ENCODE results near the gene ACAN.

The ACAN gene

DNA sequence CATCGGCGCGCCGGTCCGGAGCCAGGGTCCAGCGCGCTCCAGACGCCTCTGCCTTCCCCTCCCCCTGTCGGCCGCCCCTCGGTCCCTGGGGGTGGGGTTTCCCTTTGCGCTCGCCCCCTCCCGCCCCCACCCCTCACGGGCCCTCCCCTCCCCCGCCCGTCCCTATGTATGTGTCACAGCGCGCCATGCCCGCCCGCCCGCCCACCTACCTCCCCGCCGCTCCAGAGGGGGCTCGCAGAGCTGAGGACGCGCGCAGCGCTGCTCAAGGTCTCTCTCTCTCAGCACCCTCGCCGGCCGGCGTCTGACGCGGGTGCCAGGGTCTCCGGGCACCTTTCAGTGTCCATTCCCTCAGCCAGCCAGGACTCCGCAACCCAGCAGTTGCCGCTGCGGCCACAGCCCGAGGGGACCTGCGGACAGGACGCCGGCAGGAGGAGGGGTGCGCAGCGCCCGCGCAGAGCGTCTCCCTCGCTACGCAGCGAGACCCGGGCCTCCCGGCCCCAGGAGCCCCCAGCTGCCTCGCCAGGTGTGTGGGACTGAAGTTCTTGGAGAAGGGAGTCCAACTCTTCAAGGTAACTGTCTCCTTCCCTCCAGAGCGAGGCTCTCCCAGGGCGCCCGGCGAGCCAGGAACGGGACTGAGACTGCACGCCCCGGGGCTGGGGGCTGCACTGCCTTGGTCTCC is at the start of gene ACAN:
ACAN (plus strand) TSS at position 196 of the 679 bp plus-strand sequence. CDS start 32,771 bp downstream, outside the sequence.
- no peak for DNase-seq

GRCh38 chr15:88756521-88756920 is 46.7 kb upstream of the ACAN start:
- DNase-seq: no peak

DNA sequence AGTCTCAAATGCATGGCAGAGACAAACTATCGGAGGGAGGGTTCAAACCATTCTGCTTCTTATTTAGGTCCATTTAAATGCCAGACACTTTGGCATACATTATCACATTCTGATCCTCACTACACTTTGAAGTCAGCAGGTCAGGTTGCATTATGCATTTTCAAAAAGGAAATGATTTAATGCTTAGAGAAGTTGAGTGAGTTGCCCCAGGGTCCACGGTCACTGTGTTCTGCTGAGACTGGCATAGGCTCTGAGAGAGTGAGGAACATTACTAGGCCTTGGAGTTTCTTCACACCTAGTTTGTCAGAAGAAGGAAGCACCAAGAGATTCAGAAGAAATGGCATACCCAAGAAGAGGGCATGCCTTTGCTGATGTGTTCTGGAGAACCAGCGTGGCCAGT is 46.3 kb upstream of the ACAN start:
- no peak for DNase-seq

GRCh38 chr15:88759872-88760271 is 43.4 kb upstream of the ACAN start:
- no peak for DNase-seq

DNA sequence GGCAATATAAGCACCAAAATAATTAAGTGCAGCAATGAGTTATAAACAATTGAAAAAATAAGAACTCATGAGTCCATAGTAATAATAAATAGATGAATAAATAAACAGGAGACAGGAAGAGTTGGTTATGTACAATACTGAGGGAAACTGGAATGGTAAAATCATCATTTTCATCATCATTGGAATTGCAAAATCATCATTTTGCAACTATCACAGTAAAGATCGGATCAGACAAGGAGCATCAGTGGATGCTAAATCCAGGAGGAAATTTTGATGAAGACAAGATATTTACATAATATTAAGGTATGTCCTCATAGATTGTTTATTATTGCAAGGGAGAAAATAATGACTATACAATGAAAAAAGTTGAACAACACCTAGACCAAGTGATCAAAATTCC is 38.8 kb upstream of the ACAN start:
- no peak for DNase-seq

DNA sequence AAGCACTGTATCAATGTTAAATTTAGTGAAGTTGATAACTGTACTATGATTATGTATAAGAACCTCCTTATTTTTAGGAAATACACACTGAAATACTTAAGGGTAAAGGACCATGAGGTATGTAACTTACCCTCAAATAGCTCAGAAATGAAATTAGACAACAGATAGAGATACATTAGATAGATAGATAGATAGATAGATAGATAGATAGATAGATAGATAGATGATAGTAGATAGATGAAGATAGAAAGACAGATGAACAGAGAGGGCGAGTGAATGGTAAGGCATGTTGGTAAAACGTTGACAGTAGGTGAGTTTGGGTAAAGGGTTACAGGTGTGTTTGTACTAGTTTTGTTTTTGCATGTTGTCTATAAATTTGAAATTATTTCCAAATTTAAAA is 38.0 kb upstream of the ACAN start:
- no peak for DNase-seq

- DNase-seq: no peak
Observed at GRCh38 chr15:88769161-88769971, 33.9 kb upstream of the ACAN start.

- DNase-seq: no peak
Observed at GRCh38 chr15:88775776-88776175, 27.5 kb upstream of the ACAN start.

GRCh38 chr15:88776646-88777045 is 26.6 kb upstream of the ACAN start:
- no peak for DNase-seq

DNA sequence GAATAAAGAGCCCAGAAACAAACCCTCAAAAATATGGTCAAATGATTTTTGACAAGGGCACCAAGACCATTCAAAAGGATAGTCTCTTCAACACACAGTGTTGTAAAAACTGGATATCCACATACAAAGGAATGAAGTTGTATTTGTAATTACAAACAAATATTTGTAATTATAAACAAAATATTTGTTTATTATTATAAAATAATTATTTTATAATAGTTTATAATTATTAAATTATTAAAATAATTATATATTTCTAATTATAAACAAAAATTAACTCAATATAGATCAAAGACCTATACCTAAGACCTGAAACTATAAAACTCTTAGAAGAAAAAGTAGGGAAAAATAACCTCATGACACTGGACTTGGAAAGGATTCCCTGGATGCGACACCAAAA is 23.3 kb upstream of the ACAN start:
- DNase-seq: no peak

DNA sequence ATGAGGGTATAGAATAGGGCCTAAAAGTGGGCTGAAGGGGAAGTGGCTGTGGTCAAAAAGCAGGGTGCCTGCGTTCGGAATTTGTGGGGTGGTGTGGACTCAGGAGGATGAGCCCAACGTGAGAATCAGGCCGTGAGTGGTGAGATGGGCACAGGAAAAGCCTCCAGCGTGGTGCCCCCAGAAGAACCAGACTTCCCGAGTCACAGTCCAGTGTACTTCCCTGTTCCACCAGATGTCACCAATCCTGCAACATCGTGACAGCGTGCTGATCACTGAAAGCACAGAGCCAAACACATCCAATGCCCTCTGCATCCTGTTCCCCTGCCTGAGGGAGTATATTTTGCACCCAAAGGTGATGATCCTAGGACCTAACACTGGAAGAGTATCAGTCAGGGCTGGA is 20.8 kb upstream of the ACAN start:
- DNase-seq: no peak

GRCh38 chr15:88785217-88785616 is 18.0 kb upstream of the ACAN start:
- no peak for DNase-seq

DNA sequence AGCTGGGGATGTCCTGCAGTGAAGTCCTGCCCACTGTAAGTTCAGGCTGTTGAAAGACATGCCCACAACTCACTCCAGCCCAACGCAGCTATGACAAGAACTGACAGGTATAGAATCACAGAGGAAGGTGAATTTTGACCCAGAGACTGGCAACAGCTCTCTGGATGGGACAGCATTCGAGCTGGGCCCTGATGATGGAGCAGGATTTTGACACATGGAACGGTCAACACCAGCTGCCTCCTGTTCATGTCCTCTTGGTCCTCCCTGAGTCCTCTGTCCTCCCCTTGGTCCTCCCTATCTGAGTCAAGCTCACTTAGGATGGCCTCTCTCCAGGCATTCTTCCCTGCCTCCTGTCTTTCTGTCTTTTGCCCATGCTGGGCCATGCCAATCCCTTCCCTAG is 15.2 kb upstream of the ACAN start:
- DNase-seq: no peak

- DNase-seq: no peak
Observed at GRCh38 chr15:88788816-88789215, 14.4 kb upstream of the ACAN start.

GRCh38 chr15:88790486-88790885 is 12.8 kb upstream of the ACAN start:
- no peak for DNase-seq

DNA sequence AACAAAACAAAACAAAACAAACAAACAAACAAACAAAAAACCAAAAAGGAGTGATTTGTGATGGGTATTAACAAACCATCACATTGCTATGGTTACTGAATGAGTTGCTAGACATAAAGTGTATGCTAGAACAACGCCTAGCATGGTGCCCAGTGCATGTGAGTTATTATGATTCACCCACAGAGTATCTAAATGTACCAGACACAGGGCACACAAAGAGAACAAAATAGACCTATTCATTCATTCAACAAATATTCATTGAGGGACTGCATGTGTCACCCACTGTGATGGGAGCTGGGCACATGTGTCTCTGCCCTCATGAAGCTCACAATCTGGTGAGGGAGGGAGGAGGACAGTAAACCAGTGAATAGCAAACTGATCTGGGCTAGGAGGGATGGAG is 11.6 kb upstream of the ACAN start:
- DNase-seq: no peak

DNA sequence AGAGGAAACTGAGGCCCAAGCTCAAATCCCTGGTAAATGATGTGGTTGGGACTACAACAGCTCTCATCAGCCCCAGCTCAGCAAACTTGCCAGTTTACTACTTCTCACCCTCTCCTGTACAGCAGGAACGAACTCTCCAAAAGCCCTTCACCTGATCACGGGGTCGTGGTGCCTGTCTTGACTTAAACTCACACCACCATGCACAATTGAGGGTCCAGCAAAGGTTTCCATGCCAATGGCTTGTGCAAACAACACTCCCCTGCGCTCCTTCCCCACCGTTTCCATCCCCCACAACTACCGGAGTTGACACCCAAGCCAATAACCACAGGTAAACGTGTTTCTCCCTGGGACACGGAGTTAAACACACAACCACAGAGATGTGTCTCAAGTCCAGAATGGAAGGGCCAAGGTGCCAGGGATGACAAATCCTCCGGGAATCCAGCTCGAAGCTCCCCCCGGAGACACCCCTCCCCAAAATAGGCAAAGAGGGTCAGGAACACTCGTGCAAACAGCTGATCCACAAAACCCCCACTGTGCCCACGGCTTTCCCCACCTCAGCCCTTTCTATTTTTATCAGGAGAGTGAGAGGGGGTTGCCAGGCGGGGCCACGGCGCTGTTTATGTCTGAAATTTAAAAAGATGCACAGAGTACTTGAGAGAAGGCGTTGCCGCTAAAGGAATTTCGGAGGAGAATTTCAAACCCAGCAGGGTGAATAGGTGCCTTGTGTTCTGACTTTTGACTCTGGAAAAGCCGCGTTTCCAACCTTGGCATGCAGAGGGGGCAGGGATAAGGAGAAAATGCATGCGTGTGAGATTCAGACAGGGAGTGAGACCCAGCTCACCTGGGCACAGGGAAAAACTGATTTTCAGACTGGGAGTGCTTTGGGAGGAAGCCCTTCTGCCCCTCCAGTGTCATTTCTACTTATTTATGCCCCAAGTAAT is 10.6 kb upstream of the ACAN start:
- DNase-seq: no peak

DNA sequence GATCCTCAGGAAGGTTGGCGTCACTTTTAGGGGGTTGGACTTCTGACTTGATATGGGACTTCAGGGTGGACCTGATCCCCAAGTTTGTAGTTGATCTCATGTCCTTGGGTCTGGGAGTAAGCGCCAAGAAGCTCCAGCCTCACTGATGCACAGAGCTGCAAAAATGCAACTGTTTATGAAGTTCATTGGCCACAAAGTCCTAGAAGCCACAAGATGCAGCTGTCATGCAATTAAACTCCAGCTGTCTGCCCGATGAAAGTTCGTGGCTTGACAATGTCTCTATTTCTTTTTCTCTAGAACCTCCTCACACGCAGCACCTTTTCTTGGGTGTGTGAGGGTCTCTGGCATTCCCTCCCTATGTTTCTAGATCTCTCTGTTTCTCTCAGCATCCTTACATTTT is 9.2 kb upstream of the ACAN start:
- DNase-seq: no peak

GRCh38 chr15:88797663-88798339 is 5.4 kb upstream of the ACAN start:
- no peak for DNase-seq

- no peak for DNase-seq
Observed at GRCh38 chr15:88799341-88799740, 3.9 kb upstream of the ACAN start.

GRCh38 chr15:88800026-88800425 is 3.2 kb upstream of the ACAN start:
- DNase-seq: no peak

DNA sequence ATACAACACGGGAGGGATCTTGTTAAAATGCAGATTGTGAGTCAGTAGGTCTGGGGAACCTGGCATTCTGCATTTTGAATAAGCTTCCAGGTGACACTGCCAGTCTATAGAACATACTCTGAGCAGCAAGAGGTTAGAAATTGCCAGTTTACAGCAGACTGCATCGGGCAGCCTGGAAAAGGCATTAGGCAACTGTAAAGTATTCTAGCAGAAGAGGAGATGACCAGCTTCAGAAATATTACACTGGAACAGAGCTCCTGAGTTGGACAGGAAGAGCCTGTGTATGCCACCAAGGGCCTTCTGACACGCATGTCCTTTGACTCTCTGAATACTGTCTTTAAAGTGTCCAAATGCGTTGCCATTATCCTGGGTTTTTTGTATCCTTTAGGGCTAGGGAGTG is 2.5 kb upstream of the ACAN start:
- no peak for DNase-seq
